SH-SY5Y (cell line): ENCODE measurements around the gene SMPDL3A.

Source experiments
- GATA2 ChIP-seq: IDR thresholded peaks from 2 replicates; pipeline ENCODE4 v1.6.1; 2011; ENCODE audit warnings: mild to moderate bottlenecking, low read depth, low read length
- GATA3 ChIP-seq: IDR thresholded peaks from 2 replicates; pipeline ENCODE4 v1.6.1; 2011; ENCODE audit warnings: low read depth, mild to moderate bottlenecking, low read length, moderate library complexity

DNA sequence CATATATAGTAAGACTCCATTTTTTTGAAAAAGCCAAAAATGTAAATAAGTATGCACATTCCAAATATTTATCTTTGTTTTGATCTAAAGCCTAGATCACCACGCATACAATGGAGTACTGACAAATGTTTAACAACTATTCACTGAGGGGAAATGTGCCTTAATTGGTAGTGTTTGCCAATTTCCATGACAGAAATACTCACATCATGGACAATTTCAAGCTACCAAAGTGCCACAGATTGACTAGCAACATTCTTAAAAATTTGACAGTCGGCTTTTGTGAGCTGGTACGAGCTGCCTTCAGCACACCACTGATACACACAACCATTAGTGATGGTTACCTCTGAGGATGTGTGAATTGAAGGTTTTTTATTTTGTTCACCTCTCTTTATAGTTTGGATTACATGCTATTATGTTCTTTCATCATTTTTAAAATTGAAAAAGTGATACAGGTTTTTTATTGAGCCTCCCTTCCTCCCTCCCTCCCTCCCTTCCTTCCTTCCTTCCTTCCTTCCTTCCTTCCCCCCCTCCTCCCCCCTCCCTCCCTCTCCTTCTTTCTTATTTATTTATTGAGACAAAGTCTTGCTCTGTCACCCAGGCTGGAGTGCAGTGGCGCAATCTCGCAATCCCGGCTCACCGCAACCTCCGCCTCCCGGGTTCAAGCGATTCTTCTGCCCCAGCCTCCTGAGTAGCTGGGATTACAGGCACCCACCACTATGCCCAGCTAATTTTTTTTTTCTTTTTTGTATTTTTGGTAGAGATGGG is 19.2 kb downstream of the SMPDL3A start:
- no peak for TF ChIP-seq GATA3
- no peak for TF ChIP-seq GATA2
